Activated T-helper 1 cell treated with anti-CD3 and anti-CD28 coated beads, Interleukin-12 subunit alpha, Interleukin-12 subunit beta, Interleukin-2, Interleukin-4 antibody, amounts not matched to agents 30 ng/mL and 10 ng/mL and 1 ng/mL, durations not matched to agents 14 hours and 24 hours and 36 hours (primary cell): ENCODE results near the gene HDAC5. TPM values are rescaled to one million over a fixed set of nuclear protein-coding genes. Genes with fewer than 3 reads are reported as not detected.

ENCODE experiments used
- DNase-seq: peaks from one replicate; pipeline ENCODE4 v3.0.0; 2021; ENCODE audit warnings: low spot score
- H3K27ac Mint-ChIP-seq: one replicate; pipeline ENCODE4 v1.8.0; 2021; ENCODE audit warnings: mild to moderate bottlenecking, mixed read lengths
- H3K27me3 Mint-ChIP-seq: one replicate; pipeline ENCODE4 v1.8.0; 2022; ENCODE audit warnings: mild to moderate bottlenecking, moderate library complexity, mixed read lengths; ENCODE audit not compliant: insufficient read depth
- H3K36me3 Mint-ChIP-seq: one replicate; pipeline ENCODE4 v1.8.0; 2021; ENCODE audit warnings: low read depth, mixed read lengths
- H3K4me1 Mint-ChIP-seq: one replicate; pipeline ENCODE4 v1.8.0; 2021; ENCODE audit warnings: low read depth, mixed read lengths
- H3K4me3 Mint-ChIP-seq: one replicate; pipeline ENCODE4 v1.8.0; 2021; ENCODE audit warnings: mild to moderate bottlenecking, moderate library complexity, mixed read lengths
- H3K9me3 Mint-ChIP-seq: one replicate; pipeline ENCODE4 v1.8.0; 2021; ENCODE audit warnings: mixed read lengths
- intact Hi-C: fragments of 100-400 bp; cut with micrococcal nuclease; formaldehyde crosslinking; loops from one replicate; pipeline ENCODE4 v1.15.1; 2024
- total RNA-seq: library from RNA; stranded (reverse); gene quantifications from 2 replicates; pipeline ENCODE4 v1.2.3, GENCODE V29; 2022

Gene HDAC5
- total RNA-seq, 1 donor from 2014 or later, result 20.6 TPM

- no peak overlapping the region for H3K4me3 Mint-ChIP-seq
- no peaks in the 10 kb centered on the region for H3K36me3 Mint-ChIP-seq
- H3K27me3 Mint-ChIP-seq, result no peaks in the 10 kb centered on the region
- intact Hi-C loops, result no loop called here
- DNase-seq, result no peak
- H3K9me3 Mint-ChIP-seq, result no peaks in the 10 kb centered on the region
- H3K4me1 Mint-ChIP-seq, result peaks cover 12% of the 10 kb centered on the region
- H3K27ac Mint-ChIP-seq, result no peak overlapping the region
Measured at GRCh38 chr17:44097110-44097958, 26.1 kb downstream of the HDAC5 start.

GRCh38 chr17:44095647-44096496, 27.6 kb downstream of the HDAC5 start:
- Mint-ChIP-seq H3K9me3 (no peaks in the 10 kb centered on the region), H3K27me3 (no peaks in the 10 kb centered on the region), H3K4me1 (peaks cover 12% of the 10 kb centered on the region), H3K27ac (peak overlapping the region; percentile 63), H3K36me3 (peaks cover 3% of the 10 kb centered on the region), H3K4me3 (peak overlapping the region; percentile 5)
- DNase-seq, result no peak
- intact Hi-C loops, result no loop called here

GRCh38 chr17:44095388-44095646, 28.1 kb downstream of the HDAC5 start:
- Mint-ChIP-seq H3K27ac (no peak overlapping the region), H3K27me3 (no peaks in the 10 kb centered on the region), H3K4me1 (peaks cover 12% of the 10 kb centered on the region), H3K36me3 (peaks cover 3% of the 10 kb centered on the region), H3K9me3 (no peaks in the 10 kb centered on the region), H3K4me3 (no peak overlapping the region)
- intact Hi-C loops, result no loop called here
- DNase-seq, result no peak

GRCh38 chr17:44094701-44095387, 28.6 kb downstream of the HDAC5 start:
- no peak overlapping the region for H3K4me3 Mint-ChIP-seq
- DNase-seq, result no peak
- no peaks in the 10 kb centered on the region for H3K9me3 Mint-ChIP-seq
- peaks cover 12% of the 10 kb centered on the region for H3K4me1 Mint-ChIP-seq
- no peak overlapping the region for H3K27ac Mint-ChIP-seq
- peaks cover 3% of the 10 kb centered on the region for H3K36me3 Mint-ChIP-seq
- intact Hi-C loops, result no loop called here
- no peaks in the 10 kb centered on the region for H3K27me3 Mint-ChIP-seq

GRCh38 chr17:44093231-44093900, 30.1 kb downstream of the HDAC5 start:
- H3K4me1 Mint-ChIP-seq, result peaks cover 16% of the 10 kb centered on the region
- no peaks in the 10 kb centered on the region for H3K27me3 Mint-ChIP-seq
- no peaks in the 10 kb centered on the region for H3K9me3 Mint-ChIP-seq
- peaks cover 8% of the 10 kb centered on the region for H3K36me3 Mint-ChIP-seq
- H3K4me3 Mint-ChIP-seq, result no peak overlapping the region
- DNase-seq, result no peak
- intact Hi-C loops, result no loop called here
- H3K27ac Mint-ChIP-seq, result no peak overlapping the region

GRCh38 chr17:44092051-44092450, 31.4 kb downstream of the HDAC5 start:
- no peak for DNase-seq
- peaks cover 8% of the 10 kb centered on the region for H3K36me3 Mint-ChIP-seq
- no peaks in the 10 kb centered on the region for H3K9me3 Mint-ChIP-seq
- H3K4me3 Mint-ChIP-seq, result no peak overlapping the region
- intact Hi-C loops, result no loop called here
- H3K4me1 Mint-ChIP-seq, result peaks cover 24% of the 10 kb centered on the region
- no peaks in the 10 kb centered on the region for H3K27me3 Mint-ChIP-seq
- no peak overlapping the region for H3K27ac Mint-ChIP-seq

- Mint-ChIP-seq H3K4me1 (peaks cover 28% of the 10 kb centered on the region), H3K27ac (no peak overlapping the region), H3K36me3 (peaks cover 8% of the 10 kb centered on the region), H3K27me3 (no peaks in the 10 kb centered on the region), H3K4me3 (no peak overlapping the region), H3K9me3 (no peaks in the 10 kb centered on the region)
- no peak for DNase-seq
- intact Hi-C loops, result no loop called here
Measured at GRCh38 chr17:44091200-44091997, 32.0 kb downstream of the HDAC5 start.

- Mint-ChIP-seq H3K36me3 (peaks cover 8% of the 10 kb centered on the region), H3K27ac (no peak overlapping the region), H3K4me1 (peaks cover 20% of the 10 kb centered on the region), H3K27me3 (no peaks in the 10 kb centered on the region), H3K9me3 (no peaks in the 10 kb centered on the region), H3K4me3 (no peak overlapping the region)
- intact Hi-C loops, result no loop called here
- no peak for DNase-seq
Measured at GRCh38 chr17:44088254-44088653, 35.2 kb downstream of the HDAC5 start.

GRCh38 chr17:44087319-44087718, 36.1 kb downstream of the HDAC5 start:
- DNase-seq, result no peak
- Mint-ChIP-seq H3K9me3 (no peaks in the 10 kb centered on the region), H3K4me3 (no peak overlapping the region), H3K27ac (peak overlapping the region; percentile 67), H3K36me3 (peaks cover 13% of the 10 kb centered on the region), H3K4me1 (peaks cover 20% of the 10 kb centered on the region), H3K27me3 (no peaks in the 10 kb centered on the region)
- intact Hi-C loops, result loop anchor here (1.0 to 2.0 kb wide), 3 partner anchors 16 to 35 kb away; partner anchors contain the start of genes HDAC5 and LSM12

- Mint-ChIP-seq H3K27me3 (no peaks in the 10 kb centered on the region), H3K4me1 (peaks cover 20% of the 10 kb centered on the region), H3K36me3 (peaks cover 13% of the 10 kb centered on the region), H3K9me3 (no peaks in the 10 kb centered on the region), H3K27ac (peak overlapping the region; percentile 67), H3K4me3 (no peak overlapping the region)
- intact Hi-C loops, result loop anchor here (1.0 to 2.0 kb wide), 3 partner anchors 15 to 36 kb away; partner anchors contain the start of genes HDAC5 and LSM12
- DNase-seq, result no peak
Measured at GRCh38 chr17:44086364-44087311, 36.8 kb downstream of the HDAC5 start.

GRCh38 chr17:44085908-44086307, 37.5 kb downstream of the HDAC5 start:
- DNase-seq, result no peak
- intact Hi-C loops, result loop anchor here (2.0 kb wide), 1 partner anchor 37 kb away; the partner anchor contains the start of gene HDAC5
- Mint-ChIP-seq H3K36me3 (peaks cover 10% of the 10 kb centered on the region), H3K4me3 (no peak overlapping the region), H3K27ac (peak overlapping the region; percentile 63), H3K27me3 (no peaks in the 10 kb centered on the region), H3K4me1 (peaks cover 20% of the 10 kb centered on the region), H3K9me3 (no peaks in the 10 kb centered on the region)
